ENCODE measurements around the gene ZMYM2.

DNA sequence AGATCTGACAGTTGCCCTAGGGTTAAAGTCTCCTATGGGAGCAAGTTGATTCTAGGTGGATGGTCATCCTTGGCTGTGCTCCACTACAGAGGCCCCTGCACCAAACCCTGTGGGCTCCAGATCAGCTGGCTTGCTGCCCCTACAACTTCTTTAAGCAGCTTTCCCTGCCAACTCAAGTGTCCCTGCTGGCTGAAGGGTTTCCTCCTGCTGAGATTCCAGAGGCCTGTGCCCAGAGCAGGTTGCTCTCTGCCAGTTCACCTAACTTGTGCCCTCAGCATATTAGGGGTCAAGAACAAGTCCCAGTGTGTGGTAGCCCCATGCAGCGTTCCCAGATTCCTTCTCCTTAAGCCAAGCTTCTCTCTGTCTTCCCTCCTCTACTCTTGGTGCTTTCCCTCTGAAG, 85.6 kb downstream of the ZMYM2 start:
- TF ChIP-seq EZH2 (IDR thresholded peaks at IDR 0.05; ENCODE audit: borderline replicate concordance, low read depth, low read length, severe bottlenecking), result no peak
- TF ChIP-seq, protein P1, sequence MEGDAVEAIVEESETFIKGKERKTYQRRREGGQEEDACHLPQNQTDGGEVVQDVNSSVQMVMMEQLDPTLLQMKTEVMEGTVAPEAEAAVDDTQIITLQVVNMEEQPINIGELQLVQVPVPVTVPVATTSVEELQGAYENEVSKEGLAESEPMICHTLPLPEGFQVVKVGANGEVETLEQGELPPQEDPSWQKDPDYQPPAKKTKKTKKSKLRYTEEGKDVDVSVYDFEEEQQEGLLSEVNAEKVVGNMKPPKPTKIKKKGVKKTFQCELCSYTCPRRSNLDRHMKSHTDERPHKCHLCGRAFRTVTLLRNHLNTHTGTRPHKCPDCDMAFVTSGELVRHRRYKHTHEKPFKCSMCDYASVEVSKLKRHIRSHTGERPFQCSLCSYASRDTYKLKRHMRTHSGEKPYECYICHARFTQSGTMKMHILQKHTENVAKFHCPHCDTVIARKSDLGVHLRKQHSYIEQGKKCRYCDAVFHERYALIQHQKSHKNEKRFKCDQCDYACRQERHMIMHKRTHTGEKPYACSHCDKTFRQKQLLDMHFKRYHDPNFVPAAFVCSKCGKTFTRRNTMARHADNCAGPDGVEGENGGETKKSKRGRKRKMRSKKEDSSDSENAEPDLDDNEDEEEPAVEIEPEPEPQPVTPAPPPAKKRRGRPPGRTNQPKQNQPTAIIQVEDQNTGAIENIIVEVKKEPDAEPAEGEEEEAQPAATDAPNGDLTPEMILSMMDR (IDR thresholded peaks at IDR 0.05; ENCODE audit: borderline replicate concordance, extremely low read depth, low read length, poor library complexity, severe bottlenecking), result no peak
